Fibroblast of the aortic adventitia (primary cell): ENCODE results near the gene GABPB2. TPM values are rescaled to one million over a fixed set of nuclear protein-coding genes. Genes with fewer than 3 reads are reported as not detected.

ENCODE experiments used
- DNase-seq: peaks from one replicate; pipeline ENCODE4 v3.0.0-alpha.2; 2010; ENCODE audit warnings: low read depth
- H3K4me3 ChIP-seq: 2 replicates; pipeline ENCODE4 v1.5.1; 2011; ENCODE audit warnings: low read depth, mild to moderate bottlenecking, control low read depth, low read length, moderate library complexity
- CTCF ChIP-seq: IDR thresholded peaks from 2 replicates; pipeline ENCODE4 v1.5.1; 2011; ENCODE audit warnings: mild to moderate bottlenecking, low read length, control low read depth, inconsistent platforms; ENCODE audit not compliant: insufficient read depth
- total RNA-seq: library from RNA; depleted of rRNA; stranded (reverse); fragments of >200 nt; gene quantifications from 2 replicates; pipeline ENCODE4 v1.2.3, GENCODE V29; 2012; ENCODE audit warnings: low replicate concordance

The GABPB2 gene
- total RNA-seq, 1 donor, result 14.6 TPM

- TF ChIP-seq CTCF, result peak; percentile 87
- H3K4me3 ChIP-seq, result peak within 1 kb of the TSS; percentile 89
- peak; percentile 73 for DNase-seq
Observed at GRCh38 chr1:151059109-151060006, 11.2 kb upstream of the GABPB2 start, which contains the start of gene CDC42SE1. CDC42SE1 (minus strand) TSS chr1:151059622; CDS start chr1:151055730, 3,892 bp downstream.

GRCh38 chr1:151060007-151060656 is 10.4 kb upstream of the GABPB2 start, which contains the start of gene MLLT11:
MLLT11 (plus strand) TSS chr1:151060397; CDS start chr1:151067225, 6,828 bp downstream.
- peak within 1 kb of the TSS; percentile 89 for H3K4me3 ChIP-seq
- no peak for TF ChIP-seq CTCF
- DNase-seq, result peak; percentile 61

- DNase-seq, result peak; percentile 17
- H3K4me3 ChIP-seq, result peak overlapping the region; percentile 89
- no peak for TF ChIP-seq CTCF
Observed at GRCh38 chr1:151060657-151061421, 9.7 kb upstream of the GABPB2 start.

GRCh38 chr1:151061704-151062103 is 8.9 kb upstream of the GABPB2 start:
- peak overlapping the region; percentile 89 for H3K4me3 ChIP-seq

GRCh38 chr1:151062741-151063371 is 7.7 kb upstream of the GABPB2 start:
- DNase-seq, result peak; percentile 92
- H3K4me3 ChIP-seq, result peak overlapping the region; percentile 42
- TF ChIP-seq CTCF, result no peak

More at GRCh38 chr1:151061704-151062103, 8.9 kb upstream of the GABPB2 start:
- no peak for TF ChIP-seq CTCF
- peak; percentile 15 for DNase-seq
